OCI-LY1 (cell line): ENCODE results near the gene LSMEM2.

ENCODE experiments used
- EZH2 ChIP-seq: fragments of 200-600 bp; sonication (generic), shearing (Covaris generic); IDR thresholded peaks from 2 replicates; pipeline ENCODE4 v1.8.0; 2017; ENCODE audit warnings: borderline replicate concordance, mixed run types, mild to moderate bottlenecking, antibody characterized with exemption, low read length, moderate library complexity, mixed read lengths
- TF ChIP-seq, protein P1 (sequence below): fragments of 200-600 bp; sonication (generic), shearing (Covaris generic); IDR thresholded peaks from 2 replicates; pipeline ENCODE4 v1.5.1; 2017; ENCODE audit warnings: mild to moderate bottlenecking, antibody characterized with exemption, low read length, moderate library complexity, mixed read lengths

DNA sequence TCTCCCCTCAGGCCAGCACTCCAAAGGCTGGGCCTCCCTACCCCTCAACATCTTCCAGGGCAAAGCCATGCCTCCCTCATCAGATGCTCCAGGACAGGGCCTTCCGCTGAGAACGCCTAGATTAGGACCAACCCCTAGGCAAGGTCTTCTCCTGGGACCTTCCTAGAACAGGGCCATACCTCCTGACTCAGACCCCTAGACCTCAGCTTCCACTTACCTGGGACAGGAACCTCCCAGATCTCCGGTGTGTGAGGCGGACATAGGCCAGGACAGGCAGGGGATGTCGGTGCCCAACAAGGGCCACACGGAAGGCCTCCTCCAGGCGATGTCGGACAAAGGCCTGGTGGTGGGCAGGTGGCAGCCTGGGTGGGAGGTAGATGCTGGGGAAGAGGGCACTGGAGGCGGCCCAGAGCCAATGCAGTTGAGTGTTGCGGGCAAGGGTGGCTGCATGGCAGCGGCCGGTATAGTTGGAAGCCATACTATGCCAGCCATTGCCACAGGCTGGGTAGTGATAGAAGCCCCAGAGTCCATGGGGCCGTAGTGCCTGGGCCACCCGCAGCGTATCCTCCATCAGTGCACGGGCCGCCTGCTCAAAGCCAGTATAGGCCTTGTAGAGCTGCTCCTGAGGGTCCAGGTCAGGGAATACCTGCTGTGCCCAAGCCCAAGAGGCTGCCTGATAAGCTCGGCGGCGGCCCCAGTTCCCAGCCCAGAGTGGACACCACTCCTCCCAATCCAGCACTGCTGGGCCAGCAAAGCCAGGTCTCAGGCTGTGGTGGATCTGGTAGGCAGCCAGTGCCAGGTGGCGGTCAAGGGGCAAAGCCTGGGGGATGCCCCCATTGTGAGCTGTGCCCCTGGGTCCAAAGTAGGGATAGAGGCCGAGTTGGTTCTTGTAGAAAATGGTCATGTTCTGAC is 15.9 kb downstream of the LSMEM2 start:
- TF ChIP-seq, protein P1, sequence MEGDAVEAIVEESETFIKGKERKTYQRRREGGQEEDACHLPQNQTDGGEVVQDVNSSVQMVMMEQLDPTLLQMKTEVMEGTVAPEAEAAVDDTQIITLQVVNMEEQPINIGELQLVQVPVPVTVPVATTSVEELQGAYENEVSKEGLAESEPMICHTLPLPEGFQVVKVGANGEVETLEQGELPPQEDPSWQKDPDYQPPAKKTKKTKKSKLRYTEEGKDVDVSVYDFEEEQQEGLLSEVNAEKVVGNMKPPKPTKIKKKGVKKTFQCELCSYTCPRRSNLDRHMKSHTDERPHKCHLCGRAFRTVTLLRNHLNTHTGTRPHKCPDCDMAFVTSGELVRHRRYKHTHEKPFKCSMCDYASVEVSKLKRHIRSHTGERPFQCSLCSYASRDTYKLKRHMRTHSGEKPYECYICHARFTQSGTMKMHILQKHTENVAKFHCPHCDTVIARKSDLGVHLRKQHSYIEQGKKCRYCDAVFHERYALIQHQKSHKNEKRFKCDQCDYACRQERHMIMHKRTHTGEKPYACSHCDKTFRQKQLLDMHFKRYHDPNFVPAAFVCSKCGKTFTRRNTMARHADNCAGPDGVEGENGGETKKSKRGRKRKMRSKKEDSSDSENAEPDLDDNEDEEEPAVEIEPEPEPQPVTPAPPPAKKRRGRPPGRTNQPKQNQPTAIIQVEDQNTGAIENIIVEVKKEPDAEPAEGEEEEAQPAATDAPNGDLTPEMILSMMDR = no peak
- no peak for TF ChIP-seq EZH2
